H54 (cell line): ENCODE measurements around the gene JMJD4.

Experiments
- DNase-seq: peaks from one replicate; pipeline ENCODE4 v3.0.0; 2011; ENCODE audit warnings: low spot score, mixed read lengths; ENCODE audit not compliant: insufficient read length
- FAIRE-seq: peaks from 3 replicates; lab custom pipeline; 2011; peaks lifted over from hg19 to GRCh38; lab: Jason Lieb, UNC
- POLR2A ChIP-seq: IDR thresholded peaks from 2 replicates; pipeline ENCODE4 v1.6.1; 2011; ENCODE audit warnings: low read depth, mild to moderate bottlenecking, low read length

Gene JMJD4

GRCh38 chr1:227774051-227774731 lies 39.1 kb upstream of the JMJD4 start:
- FAIRE-seq (no peak), DNase-seq (no peak)
- no peak for TF ChIP-seq POLR2A

- FAIRE-seq (no peak), DNase-seq (no peak)
- no peak for TF ChIP-seq POLR2A
Measured at GRCh38 chr1:227773558-227773957, 38.5 kb upstream of the JMJD4 start.

- DNase-seq (no peak), FAIRE-seq (no peak)
- TF ChIP-seq POLR2A: no peak
Measured at GRCh38 chr1:227771771-227772170, 36.7 kb upstream of the JMJD4 start.

GRCh38 chr1:227771326-227771725 lies 36.2 kb upstream of the JMJD4 start:
- FAIRE-seq: no peak
- DNase-seq: no peak

GRCh38 chr1:227770812-227771211 lies 35.7 kb upstream of the JMJD4 start:
- FAIRE-seq: no peak
- no peak for TF ChIP-seq POLR2A
- DNase-seq: no peak

More at GRCh38 chr1:227771326-227771725, 36.2 kb upstream of the JMJD4 start:
- TF ChIP-seq POLR2A: no peak

- no peak for DNase-seq
- no peak for FAIRE-seq
- TF ChIP-seq POLR2A: no peak
Measured at GRCh38 chr1:227769936-227770494, 34.9 kb upstream of the JMJD4 start.

GRCh38 chr1:227769047-227769935 lies 34.2 kb upstream of the JMJD4 start:
- DNase-seq: no peak
- no peak for FAIRE-seq
- no peak for TF ChIP-seq POLR2A

- no peak for DNase-seq
- TF ChIP-seq POLR2A: no peak
- FAIRE-seq: no peak
Measured at GRCh38 chr1:227768640-227769039, 33.5 kb upstream of the JMJD4 start.

GRCh38 chr1:227768125-227768439 lies 33.0 kb upstream of the JMJD4 start:
- FAIRE-seq (no peak), DNase-seq (no peak)
- no peak for TF ChIP-seq POLR2A

GRCh38 chr1:227767401-227768124 lies 32.5 kb upstream of the JMJD4 start:
- DNase-seq (no peak), FAIRE-seq (no peak)
- TF ChIP-seq POLR2A: no peak

- TF ChIP-seq POLR2A: no peak
- DNase-seq: no peak
- no peak for FAIRE-seq
Measured at GRCh38 chr1:227766653-227767277, 31.7 kb upstream of the JMJD4 start.

- TF ChIP-seq POLR2A: no peak
Measured at GRCh38 chr1:227766015-227766634, 31.0 kb upstream of the JMJD4 start.

More at GRCh38 chr1:227766015-227766634, 31.0 kb upstream of the JMJD4 start:
- DNase-seq: peak; percentile 78
- no peak for FAIRE-seq
